HEK293 (cell line): Measurements from ENCODE around the gene SH3BP5L.

ENCODE experiments used
- BCL11A ChIP-seq: fragments of 450-650 bp; formaldehyde crosslinking; IDR thresholded peaks from 2 replicates; pipeline ENCODE4 v1.5.1; 2016; ENCODE audit warnings: low read depth, missing biosample characterization, missing genetic modification characterization
- CTCF ChIP-seq: fragments of 450-650 bp; formaldehyde crosslinking; IDR thresholded peaks from 2 replicates; pipeline ENCODE4 v1.5.1; 2016; ENCODE audit warnings: missing biosample characterization, missing genetic modification characterization
- PRDM1 ChIP-seq: fragments of 450-650 bp; formaldehyde crosslinking; IDR thresholded peaks from 2 replicates; pipeline ENCODE4; 2016; ENCODE audit warnings: missing biosample characterization, missing genetic modification characterization
- WT1 ChIP-seq: fragments of 450-650 bp; formaldehyde crosslinking; IDR thresholded peaks from 2 replicates; pipeline ENCODE4 v1.5.1; 2016; ENCODE audit warnings: missing biosample characterization, missing genetic modification characterization
- ZNF133 ChIP-seq: fragments of 450-650 bp; formaldehyde crosslinking; IDR thresholded peaks from 2 replicates; pipeline ENCODE4 v1.5.1; 2016; ENCODE audit warnings: missing biosample characterization, missing genetic modification characterization
- ZNF501 ChIP-seq: fragments of 450-650 bp; formaldehyde crosslinking; IDR thresholded peaks from 2 replicates; pipeline ENCODE4 v1.5.1; 2016; ENCODE audit warnings: missing biosample characterization, missing genetic modification characterization
- ZNF785 ChIP-seq: fragments of 450-650 bp; formaldehyde crosslinking; IDR thresholded peaks from 2 replicates; pipeline ENCODE4 v1.5.1; 2016; ENCODE audit warnings: missing biosample characterization, missing genetic modification characterization
- TF ChIP-seq, protein P1 (sequence below): fragments of 450-650 bp; formaldehyde crosslinking; IDR thresholded peaks from 2 replicates; pipeline ENCODE4 v1.5.1; 2017; ENCODE audit warnings: missing biosample characterization, missing genetic modification characterization
- TF ChIP-seq, protein P2 (sequence below): sonication (generic); formaldehyde crosslinking; IDR thresholded peaks from 2 replicates; pipeline ENCODE4 v1.8.1; 2022; ENCODE audit warnings: mild to moderate bottlenecking, moderate library complexity, missing genetic modification reagents

GRCh38 chr1:248817065-248817464, 8.7 kb downstream of the SH3BP5L start:
- TF ChIP-seq CTCF (no peak), ZNF785 (tag by site-specific recombination) (no peak), ZNF133 (no peak), ZNF501 (tag by site-specific recombination) (no peak), BCL11A (tag by site-specific recombination) (no peak), PRDM1 (tag by site-specific recombination) (no peak), WT1 (no peak)
- TF ChIP-seq, protein P1, sequence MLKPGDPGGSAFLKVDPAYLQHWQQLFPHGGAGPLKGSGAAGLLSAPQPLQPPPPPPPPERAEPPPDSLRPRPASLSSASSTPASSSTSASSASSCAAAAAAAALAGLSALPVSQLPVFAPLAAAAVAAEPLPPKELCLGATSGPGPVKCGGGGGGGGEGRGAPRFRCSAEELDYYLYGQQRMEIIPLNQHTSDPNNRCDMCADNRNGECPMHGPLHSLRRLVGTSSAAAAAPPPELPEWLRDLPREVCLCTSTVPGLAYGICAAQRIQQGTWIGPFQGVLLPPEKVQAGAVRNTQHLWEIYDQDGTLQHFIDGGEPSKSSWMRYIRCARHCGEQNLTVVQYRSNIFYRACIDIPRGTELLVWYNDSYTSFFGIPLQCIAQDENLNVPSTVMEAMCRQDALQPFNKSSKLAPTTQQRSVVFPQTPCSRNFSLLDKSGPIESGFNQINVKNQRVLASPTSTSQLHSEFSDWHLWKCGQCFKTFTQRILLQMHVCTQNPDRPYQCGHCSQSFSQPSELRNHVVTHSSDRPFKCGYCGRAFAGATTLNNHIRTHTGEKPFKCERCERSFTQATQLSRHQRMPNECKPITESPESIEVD, result no peak
- TF ChIP-seq, protein P2, sequence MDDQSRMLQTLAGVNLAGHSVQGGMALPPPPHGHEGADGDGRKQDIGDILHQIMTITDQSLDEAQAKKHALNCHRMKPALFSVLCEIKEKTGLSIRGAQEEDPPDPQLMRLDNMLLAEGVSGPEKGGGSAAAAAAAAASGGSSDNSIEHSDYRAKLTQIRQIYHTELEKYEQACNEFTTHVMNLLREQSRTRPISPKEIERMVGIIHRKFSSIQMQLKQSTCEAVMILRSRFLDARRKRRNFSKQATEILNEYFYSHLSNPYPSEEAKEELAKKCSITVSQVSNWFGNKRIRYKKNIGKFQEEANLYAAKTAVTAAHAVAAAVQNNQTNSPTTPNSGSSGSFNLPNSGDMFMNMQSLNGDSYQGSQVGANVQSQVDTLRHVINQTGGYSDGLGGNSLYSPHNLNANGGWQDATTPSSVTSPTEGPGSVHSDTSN (CRISPR knock-in tag), result no peak
